HUES6 (cell line): ENCODE measurements around the gene DRP2.
"Not testable (repeated sequence)": the region's sequence is repeated elsewhere in the genome, so short reads cannot be mapped to it uniquely, and the experiment has no call there.

Source experiments
- H3K27ac ChIP-seq: 2 replicates; pipeline ENCODE4 v1.7.0; 2013; ENCODE audit warnings: low read depth, mild to moderate bottlenecking, low read length, inconsistent platforms
- H3K27me3 ChIP-seq: 2 replicates; pipeline ENCODE4 v1.6.1; 2013; ENCODE audit warnings: low read length; ENCODE audit not compliant: control insufficient read depth, insufficient read depth
- H3K36me3 ChIP-seq: 2 replicates; pipeline ENCODE4 v1.6.1; 2013; ENCODE audit warnings: low read length; ENCODE audit not compliant: control insufficient read depth, insufficient read depth
- H3K4me1 ChIP-seq: 2 replicates; pipeline ENCODE4 v1.6.1; 2013; ENCODE audit warnings: low read length; ENCODE audit not compliant: control insufficient read depth, insufficient read depth
- H3K4me3 ChIP-seq: 2 replicates; pipeline ENCODE4 v1.5.1; 2013; ENCODE audit warnings: low read depth, low read length
- H3K9ac ChIP-seq: one replicate; pipeline ENCODE4 v1.6.1; 2013; ENCODE audit warnings: mild to moderate bottlenecking, low read length
- H3K9me3 ChIP-seq: 2 replicates; pipeline ENCODE4 v1.6.1; 2013; ENCODE audit warnings: low read depth, low read length; ENCODE audit not compliant: control insufficient read depth, insufficient read depth

The DRP2 gene

GRCh38 chrX:101287402-101287801, 67.8 kb downstream of the DRP2 start:
- no peak overlapping the region for H3K9ac ChIP-seq
- no peaks in the 10 kb centered on the region for H3K36me3 ChIP-seq

GRCh38 chrX:101290957-101291603, 71.5 kb downstream of the DRP2 start, which contains the start of gene TAF7L:
Gene TAF7L, minus strand, starts transcription at chrX:101291334. Its CDS starts 3,791 bp downstream, at chrX:101287543.
- Histone ChIP-seq H3K9me3 (no peaks in the 10 kb centered on the region), H3K27ac (no peak within 1 kb of the TSS), H3K4me1 (no peaks in the 10 kb centered on the region), H3K9ac (no peak within 1 kb of the TSS), H3K36me3 (no peaks in the 10 kb centered on the region), H3K4me3 (peak within 1 kb of the TSS; percentile 25; the same call in 1 of the 2 replicates), H3K27me3 (peaks cover 11% of the 10 kb centered on the region)

More at GRCh38 chrX:101287402-101287801, 67.8 kb downstream of the DRP2 start:
- Histone ChIP-seq H3K4me1 (no peaks in the 10 kb centered on the region), H3K9me3 (no peaks in the 10 kb centered on the region), H3K27me3 (peaks cover 11% of the 10 kb centered on the region), H3K27ac (no peak overlapping the region), H3K4me3 (no peak overlapping the region)

GRCh38 chrX:101295603-101296002, 76.0 kb downstream of the DRP2 start:
- not testable (repeated sequence) for H3K9ac ChIP-seq, H3K9me3 ChIP-seq, H3K27me3 ChIP-seq, H3K4me1 ChIP-seq, H3K27ac ChIP-seq, H3K4me3 ChIP-seq, H3K36me3 ChIP-seq

- Histone ChIP-seq H3K36me3 (no peaks in the 10 kb centered on the region), H3K9me3 (peaks cover 3% of the 10 kb centered on the region; the same call in 1 of the 2 replicates), H3K27ac (no peak overlapping the region)
These were observed 84.2 kb downstream of the DRP2 start for GRCh38 chrX:101303790-101304189.

More at GRCh38 chrX:101303790-101304189, 84.2 kb downstream of the DRP2 start:
- H3K4me1 ChIP-seq = no peaks in the 10 kb centered on the region
- no peak overlapping the region for H3K4me3 ChIP-seq
- no peak overlapping the region for H3K9ac ChIP-seq
- H3K27me3 ChIP-seq = peaks cover 2% of the 10 kb centered on the region; the same call in 1 of the 2 replicates
